Measurements from ENCODE around the gene SH3GL3.
A peak's percentile ranks its signal among the peaks of the same experiment; 100 is the strongest.

SH3GL3 gene

GRCh38 chr15:83446904-83447709 is at the start of gene SH3GL3:
Gene SH3GL3 (plus strand): TSS chr15:83447341. CDS start chr15:83447534, 193 bp downstream.
- peak; percentile 38 for DNase-seq

- DNase-seq: no peak
These were observed 48.5 kb upstream of the SH3GL3 start for GRCh38 chr15:83398626-83399025.

GRCh38 chr15:83404121-83404520 is 43.0 kb upstream of the SH3GL3 start:
- no peak for DNase-seq

GRCh38 chr15:83410532-83410931 is 36.6 kb upstream of the SH3GL3 start:
- no peak for DNase-seq

GRCh38 chr15:83413054-83413719 is 34.0 kb upstream of the SH3GL3 start:
- DNase-seq: no peak

- no peak for DNase-seq
These were observed 25.1 kb upstream of the SH3GL3 start for GRCh38 chr15:83422081-83422480.

GRCh38 chr15:83422541-83422940 is 24.6 kb upstream of the SH3GL3 start:
- no peak for DNase-seq

GRCh38 chr15:83424101-83424500 is 23.0 kb upstream of the SH3GL3 start:
- DNase-seq: no peak

- DNase-seq: no peak
These were observed 16.7 kb upstream of the SH3GL3 start for GRCh38 chr15:83430441-83430840.

GRCh38 chr15:83431521-83431920 is 15.6 kb upstream of the SH3GL3 start:
- DNase-seq: no peak

GRCh38 chr15:83435202-83435601 is 11.9 kb upstream of the SH3GL3 start:
- no peak for DNase-seq

- DNase-seq: no peak
These were observed 11.4 kb upstream of the SH3GL3 start for GRCh38 chr15:83435782-83436181.

- DNase-seq: no peak
These were observed 10.5 kb upstream of the SH3GL3 start for GRCh38 chr15:83436513-83437158.

- no peak for DNase-seq
These were observed 3.9 kb upstream of the SH3GL3 start for GRCh38 chr15:83443076-83443847.

GRCh38 chr15:83444936-83445335 is 2.2 kb upstream of the SH3GL3 start:
- no peak for DNase-seq

GRCh38 chr15:83445643-83446042 is 1.5 kb upstream of the SH3GL3 start:
- DNase-seq: no peak

- DNase-seq: no peak
These were observed 724 bp upstream of the SH3GL3 start for GRCh38 chr15:83446417-83446816.

GRCh38 chr15:83449250-83449671 is 2.1 kb downstream of the SH3GL3 start:
- no peak for DNase-seq

- no peak for DNase-seq
These were observed 2.9 kb downstream of the SH3GL3 start for GRCh38 chr15:83449937-83450506.

GRCh38 chr15:83457149-83457548 is 10.0 kb downstream of the SH3GL3 start:
- no peak for DNase-seq

GRCh38 chr15:83458381-83458780 is 11.2 kb downstream of the SH3GL3 start:
- DNase-seq: no peak

- no peak for DNase-seq
These were observed 14.9 kb downstream of the SH3GL3 start for GRCh38 chr15:83462026-83462425.

GRCh38 chr15:83462953-83463433 is 15.9 kb downstream of the SH3GL3 start:
- DNase-seq: no peak
